Kidney (tissue), 22 donors: ENCODE data around the gene PIAS4. TPM values are rescaled to one million over a fixed set of nuclear protein-coding genes. Genes with fewer than 3 reads are reported as not detected.

Experiments used
- DNase-seq, 5 donors: peaks; one replicate each; pipeline ENCODE4 v3.0.0-alpha.2; 2013 to 2020
- FAIRE-seq: peaks from 2 replicates; lab custom pipeline; 2012; peaks lifted over from hg19 to GRCh38; lab: Jason Lieb, UNC
- H3K27ac ChIP-seq, 2 donors: one replicate each; pipeline ENCODE4 v1.7.0; 2013; ENCODE audit warnings: low read depth in 2 of 2, low read length in 2 of 2, inconsistent platforms in 1 of 2
- H3K27me3 ChIP-seq: one replicate; pipeline ENCODE4 v1.7.1; 2013; ENCODE audit warnings: low read length, inconsistent platforms; ENCODE audit not compliant: control insufficient read depth, insufficient read depth
- H3K36me3 ChIP-seq, 3 donors: one replicate each; pipeline versions ENCODE4 v1.7.0 to v1.7.1; 2013; ENCODE audit warnings: low read length in 3 of 3, control low read depth in 1 of 3, inconsistent platforms in 1 of 3; ENCODE audit not compliant: insufficient read depth in 3 of 3, control insufficient read depth in 2 of 3
- H3K4me1 ChIP-seq, 3 donors: one replicate each; pipeline versions ENCODE4 v1.7.0 to v1.7.1; 2013; ENCODE audit warnings: low read length in 3 of 3, inconsistent platforms in 1 of 3, low read depth in 1 of 3; ENCODE audit not compliant: control insufficient read depth in 2 of 3, insufficient read depth in 2 of 3
- H3K4me3 ChIP-seq, 3 donors: one replicate each; pipeline versions ENCODE4 v1.7.0 to v1.8.1; 2013; ENCODE audit warnings: low read length in 3 of 3, control low read depth in 1 of 3, inconsistent platforms in 1 of 3
- H3K9ac ChIP-seq, 3 donors: one replicate each; pipeline versions ENCODE4 v1.7.0 to v1.7.1; 2013; ENCODE audit warnings: low read length in 3 of 3, control low read depth in 1 of 3, inconsistent platforms in 1 of 3
- H3K9me3 ChIP-seq, 3 donors: one replicate each; pipeline versions ENCODE4 v1.7.0 to v1.7.1; 2013; ENCODE audit warnings: low read length in 3 of 3, control low read depth in 1 of 3, inconsistent platforms in 1 of 3; ENCODE audit not compliant: control insufficient read depth in 2 of 3, insufficient read depth in 1 of 3
- intact Hi-C: fragments of 100-400 bp; cut with DNase I; formaldehyde crosslinking; loops from one replicate; pipeline ENCODE4 v1.11.1; 2022
- long read RNA-seq, 10 donors: library from polyadenylated mRNA in 1 of 10; unstranded in 1 of 10; transcript quantifications; one replicate each; pipeline ENCODE4 v2.0.0 and lab custom pipeline, GENCODE V29; 2021 to 2026
- polyA plus RNA-seq: library from polyadenylated mRNA; stranded (reverse); fragments of 350-450 nt; fragmentation: Illumina TruSeq; extraction: RNeasy Lipid Tissue Mini Kit (QIAGEN cat#74804); gene quantifications from one replicate; pipeline ENCODE4 v1.2.3, GENCODE V29; 2014; ENCODE audit warnings: low read depth, low replicate concordance; ENCODE audit not compliant: insufficient read depth
- total RNA-seq: library from RNA; stranded (reverse); fragmentation: NEBNext Ultra II Directional; extraction: Animal tissue kit (Norgen Biotek cat#: 25700); gene quantifications from one replicate; pipeline ENCODE4 v1.2.1, GENCODE V29; 2021
- TF ChIP-seq, protein P1 (sequence below): IDR thresholded peaks from 3 replicates; pipeline ENCODE4 v1.5.1; 2012; ENCODE audit warnings: mild to moderate bottlenecking, moderate library complexity, borderline replicate concordance; ENCODE audit not compliant: insufficient read depth; ENCODE audit errors: extremely low read depth
- donor health status: control.
- donor health status: control.
- donor health status: control.
- donor health status: control.
- donor health status: control.
- donor health status: DM: yes; HTN: yes; CAD: no.
- donor health status: Normal renal cell carcinoma (clear cell type).

The PIAS4 gene, protein sequence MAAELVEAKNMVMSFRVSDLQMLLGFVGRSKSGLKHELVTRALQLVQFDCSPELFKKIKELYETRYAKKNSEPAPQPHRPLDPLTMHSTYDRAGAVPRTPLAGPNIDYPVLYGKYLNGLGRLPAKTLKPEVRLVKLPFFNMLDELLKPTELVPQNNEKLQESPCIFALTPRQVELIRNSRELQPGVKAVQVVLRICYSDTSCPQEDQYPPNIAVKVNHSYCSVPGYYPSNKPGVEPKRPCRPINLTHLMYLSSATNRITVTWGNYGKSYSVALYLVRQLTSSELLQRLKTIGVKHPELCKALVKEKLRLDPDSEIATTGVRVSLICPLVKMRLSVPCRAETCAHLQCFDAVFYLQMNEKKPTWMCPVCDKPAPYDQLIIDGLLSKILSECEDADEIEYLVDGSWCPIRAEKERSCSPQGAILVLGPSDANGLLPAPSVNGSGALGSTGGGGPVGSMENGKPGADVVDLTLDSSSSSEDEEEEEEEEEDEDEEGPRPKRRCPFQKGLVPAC
- total RNA-seq (25.0 TPM), polyA plus RNA-seq (9.8 TPM)
- long read RNA-seq, donor 1, transcript PIAS4-201 (11 exons, 3,159 nt) = major isoform, 8 of 16 reads
- long read RNA-seq, donor 1, partial matches to known transcripts = 6 of 16 reads
- long read RNA-seq, donor 1, other reads (novel, unspliced or antisense) = 0 of 16 reads
- long read RNA-seq, donor 2, transcript PIAS4-201 (11 exons, 3,159 nt) = major isoform, 9 of 29 reads
- long read RNA-seq, donor 2, partial matches to known transcripts = 20 of 29 reads
- long read RNA-seq, donor 2, other reads (novel, unspliced or antisense) = 0 of 29 reads
- long read RNA-seq, donor 3, transcript PIAS4-201 (11 exons, 3,159 nt) = major isoform, 8 of 28 reads
- long read RNA-seq, donor 3, partial matches to known transcripts = 20 of 28 reads
- long read RNA-seq, donor 3, other reads (novel, unspliced or antisense) = 0 of 28 reads
- long read RNA-seq, donor 4, transcript PIAS4-201 (11 exons, 3,159 nt) = major isoform, 10 of 10 reads
- long read RNA-seq, donor 4, partial matches to known transcripts = 0 of 10 reads
- long read RNA-seq, donor 4, other reads (novel, unspliced or antisense) = 0 of 10 reads
- long read RNA-seq, donor 5 = 0 reads
- long read RNA-seq, donor 6, partial matches to known transcripts = 0 of 2 reads
- long read RNA-seq, donor 6, other reads (novel, unspliced or antisense) = 0 of 2 reads
- long read RNA-seq, donor 7, transcript PIAS4-201 (11 exons, 3,159 nt) = major isoform, 16 of 35 reads
- long read RNA-seq, donor 7, partial matches to known transcripts = 2 of 35 reads
- long read RNA-seq, donor 7, other reads (novel, unspliced or antisense) = 17 of 35 reads
- long read RNA-seq, donor 8, transcript PIAS4-201 (11 exons, 3,159 nt) = major isoform, 9 of 22 reads
- long read RNA-seq, donor 8, partial matches to known transcripts = 7 of 22 reads
- long read RNA-seq, donor 8, other reads (novel, unspliced or antisense) = 6 of 22 reads
- long read RNA-seq, donor 9, transcript PIAS4-201 (11 exons, 3,159 nt) = major isoform, 8 of 8 reads
- long read RNA-seq, donor 9, partial matches to known transcripts = 0 of 8 reads
- long read RNA-seq, donor 9, other reads (novel, unspliced or antisense) = 0 of 8 reads
- long read RNA-seq, donor 10, transcript PIAS4-201 (11 exons, 3,159 nt) = major isoform, 6 of 77 reads
- long read RNA-seq, donor 10, partial matches to known transcripts = 71 of 77 reads
- long read RNA-seq, donor 10, other reads (novel, unspliced or antisense) = 0 of 77 reads

DNA sequence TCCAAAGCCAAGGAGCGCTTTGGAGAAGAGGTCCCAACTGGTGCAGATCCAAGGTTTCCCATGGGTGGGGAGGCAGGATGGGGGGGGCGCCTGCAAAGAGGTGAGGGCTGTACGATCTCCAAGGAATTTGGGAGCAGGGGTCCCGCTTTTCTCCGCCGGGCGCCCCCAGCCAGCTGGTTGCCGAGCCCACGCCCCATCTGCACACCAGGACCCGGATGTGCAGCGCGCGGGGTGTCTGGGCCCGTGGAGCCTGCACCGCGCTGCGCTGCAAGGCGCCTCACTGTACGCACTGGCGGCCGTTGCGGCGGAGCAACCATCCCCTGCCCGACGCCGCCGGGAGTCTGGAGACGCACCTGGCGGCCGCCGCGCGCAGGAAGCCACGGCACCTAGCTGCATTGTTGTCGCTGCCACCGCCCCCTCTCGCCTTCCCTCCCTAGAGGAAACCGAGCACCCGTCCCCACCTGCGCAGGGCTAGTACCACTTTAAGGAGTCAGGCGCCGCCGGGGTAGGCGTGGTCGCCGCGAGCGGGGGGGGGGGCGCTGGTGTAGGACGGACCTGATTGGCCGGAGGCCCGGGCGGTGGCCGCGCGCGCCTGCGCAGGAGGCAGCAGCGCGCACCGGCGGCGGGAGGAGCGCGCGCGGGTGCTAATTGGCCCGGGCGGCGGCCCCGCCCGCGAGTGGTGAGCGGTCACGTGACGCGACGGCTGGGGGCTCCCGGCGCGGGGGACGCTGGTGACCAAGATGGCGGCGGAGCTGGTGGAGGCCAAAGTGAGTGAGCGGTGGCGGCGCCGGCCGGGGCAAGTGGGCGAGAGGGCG, at the start of gene PIAS4:
Gene PIAS4 (plus strand): TSS at position 716 of the 815 bp plus-strand sequence. CDS start 25 bp downstream, at position 741.
- DNase-seq = peak; percentile 97 to 99 (median 99)
- intact Hi-C loops = no loop called here
- Histone ChIP-seq H3K4me1 (peaks cover 0 to 29% (median 0%) of the 10 kb centered on the region in 3 donors), H3K27me3 (no peaks in the 10 kb centered on the region), H3K36me3 (no peaks in the 10 kb centered on the region), H3K27ac (peak within 1 kb of the TSS; percentile 72 to 83), H3K9me3 (no peaks in the 10 kb centered on the region), H3K4me3 (peak within 1 kb of the TSS; percentile 67 to 88 (median 87)), H3K9ac (peak within 1 kb of the TSS; percentile 49 to 93 (median 81))
- TF ChIP-seq, protein P1, sequence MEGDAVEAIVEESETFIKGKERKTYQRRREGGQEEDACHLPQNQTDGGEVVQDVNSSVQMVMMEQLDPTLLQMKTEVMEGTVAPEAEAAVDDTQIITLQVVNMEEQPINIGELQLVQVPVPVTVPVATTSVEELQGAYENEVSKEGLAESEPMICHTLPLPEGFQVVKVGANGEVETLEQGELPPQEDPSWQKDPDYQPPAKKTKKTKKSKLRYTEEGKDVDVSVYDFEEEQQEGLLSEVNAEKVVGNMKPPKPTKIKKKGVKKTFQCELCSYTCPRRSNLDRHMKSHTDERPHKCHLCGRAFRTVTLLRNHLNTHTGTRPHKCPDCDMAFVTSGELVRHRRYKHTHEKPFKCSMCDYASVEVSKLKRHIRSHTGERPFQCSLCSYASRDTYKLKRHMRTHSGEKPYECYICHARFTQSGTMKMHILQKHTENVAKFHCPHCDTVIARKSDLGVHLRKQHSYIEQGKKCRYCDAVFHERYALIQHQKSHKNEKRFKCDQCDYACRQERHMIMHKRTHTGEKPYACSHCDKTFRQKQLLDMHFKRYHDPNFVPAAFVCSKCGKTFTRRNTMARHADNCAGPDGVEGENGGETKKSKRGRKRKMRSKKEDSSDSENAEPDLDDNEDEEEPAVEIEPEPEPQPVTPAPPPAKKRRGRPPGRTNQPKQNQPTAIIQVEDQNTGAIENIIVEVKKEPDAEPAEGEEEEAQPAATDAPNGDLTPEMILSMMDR = peak; percentile 10
- FAIRE-seq = no peak

DNA sequence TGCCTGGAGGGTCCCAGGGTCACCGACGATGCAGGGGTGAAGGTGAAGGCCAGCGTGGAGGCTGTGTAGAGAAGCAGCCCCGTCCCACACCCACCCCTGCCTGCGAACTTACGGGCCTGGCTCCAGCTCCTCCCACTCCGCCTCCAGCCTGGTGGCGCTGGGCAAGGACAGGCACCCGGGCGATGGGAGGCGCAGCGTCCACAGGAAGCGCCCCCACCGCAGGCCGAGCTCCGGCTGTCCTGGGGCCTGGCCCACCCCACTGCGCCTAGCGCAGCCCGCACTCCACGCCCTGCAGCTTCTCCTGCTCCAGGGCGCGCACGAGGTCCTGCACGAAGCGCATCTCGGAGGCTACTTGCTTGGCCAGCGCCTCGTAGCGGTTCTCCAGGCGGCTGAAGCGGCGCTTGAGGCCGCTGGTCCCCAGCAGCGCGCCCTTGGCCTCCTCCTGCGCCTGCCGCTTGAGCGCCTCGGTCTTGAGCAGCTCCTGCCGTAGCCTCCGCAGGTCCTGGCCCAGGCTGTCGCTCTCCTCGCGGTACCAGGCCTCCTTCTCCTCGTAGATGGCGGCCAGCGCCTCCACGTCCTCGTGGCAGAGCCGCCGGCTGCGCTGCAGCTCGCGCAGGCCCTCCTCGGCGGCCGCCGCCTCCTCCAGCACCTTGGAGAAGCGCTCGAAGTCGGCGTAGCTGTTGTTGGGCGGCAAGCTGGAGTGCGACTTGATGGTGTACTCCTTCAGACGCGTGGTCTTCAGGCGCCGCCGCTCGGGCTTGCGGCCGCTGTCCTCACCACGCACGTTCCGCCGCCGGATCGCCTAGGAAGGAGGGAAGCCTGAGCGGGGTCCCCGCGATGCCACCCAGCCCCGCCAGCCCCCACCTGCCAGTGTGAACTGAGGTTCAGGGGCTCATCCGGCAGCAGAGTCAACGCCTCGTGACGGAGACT, 48.4 kb upstream of the PIAS4 start:
- DNase-seq (no peak), FAIRE-seq (no peak)
- intact Hi-C loops = no loop called here
- no peak overlapping the region for H3K27ac ChIP-seq
- H3K9ac ChIP-seq = no peak overlapping the region
- TF ChIP-seq, protein P1 = no peak
- no peaks in the 10 kb centered on the region for H3K27me3 ChIP-seq
- H3K36me3 ChIP-seq = peaks cover 0 to 26% (median 4%) of the 10 kb centered on the region in 3 donors
- no peaks in the 10 kb centered on the region for H3K4me1 ChIP-seq
- H3K9me3 ChIP-seq = no peaks in the 10 kb centered on the region
- H3K4me3 ChIP-seq = no peak overlapping the region
